Kidney epithelial cell (primary cell): ENCODE data around the gene S1PR1. TPM values are rescaled to one million over a fixed set of nuclear protein-coding genes. Genes with fewer than 3 reads are reported as not detected.
A peak's percentile ranks its signal among the peaks of the same experiment; 100 is the strongest.

Experiments used
- DNase-seq: peaks from one replicate; pipeline ENCODE4 v3.0.0-alpha.2; 2010; ENCODE audit warnings: low read depth
- H3K27me3 ChIP-seq: 2 replicates; pipeline ENCODE4 v1.6.0; 2011; ENCODE audit warnings: low read length; ENCODE audit not compliant: control insufficient read depth, insufficient read depth
- H3K36me3 ChIP-seq: 2 replicates; pipeline ENCODE4 v1.5.1; 2011; ENCODE audit warnings: low read length; ENCODE audit not compliant: control insufficient read depth, insufficient read depth
- H3K4me3 ChIP-seq: 2 replicates; pipeline ENCODE4 v1.5.1; 2011; ENCODE audit warnings: low read depth, mild to moderate bottlenecking, control low read depth, low read length
- CTCF ChIP-seq: IDR thresholded peaks from 2 replicates; pipeline ENCODE4 v1.5.1; 2011; ENCODE audit warnings: mild to moderate bottlenecking, moderate library complexity, low read length, control low read depth, inconsistent platforms; ENCODE audit not compliant: insufficient read depth, poor library complexity, severe bottlenecking
- total RNA-seq: library from RNA; depleted of rRNA; stranded (reverse); fragments of >200 nt; gene quantifications from 2 replicates; pipeline ENCODE4 v1.2.3, GENCODE V29; 2015

Gene S1PR1
- total RNA-seq, 1 donor from 2014 or later: 2.7 TPM

- TF ChIP-seq CTCF: no peak
- no peak for DNase-seq
- Histone ChIP-seq H3K4me3 (peak overlapping the region; percentile 74), H3K27me3 (no peaks in the 10 kb centered on the region), H3K36me3 (no peaks in the 10 kb centered on the region)
Observed at GRCh38 chr1:101238031-101238628, 1.3 kb downstream of the S1PR1 start.

GRCh38 chr1:101238681-101239094, 1.9 kb downstream of the S1PR1 start:
- H3K4me3 ChIP-seq: no peak overlapping the region
- DNase-seq: no peak
- H3K27me3 ChIP-seq: no peaks in the 10 kb centered on the region
- peak; percentile 98 for TF ChIP-seq CTCF
- no peaks in the 10 kb centered on the region for H3K36me3 ChIP-seq

- no peak for TF ChIP-seq CTCF
- Histone ChIP-seq H3K4me3 (no peak overlapping the region), H3K36me3 (no peaks in the 10 kb centered on the region), H3K27me3 (no peaks in the 10 kb centered on the region)
- DNase-seq: no peak
Observed at GRCh38 chr1:101239095-101240040, 2.5 kb downstream of the S1PR1 start.

- Histone ChIP-seq H3K27me3 (no peaks in the 10 kb centered on the region), H3K36me3 (no peaks in the 10 kb centered on the region), H3K4me3 (no peak overlapping the region)
- no peak for TF ChIP-seq CTCF
- DNase-seq: no peak
Observed at GRCh38 chr1:101240041-101240430, 3.2 kb downstream of the S1PR1 start.

- no peak overlapping the region for H3K4me3 ChIP-seq
- no peaks in the 10 kb centered on the region for H3K36me3 ChIP-seq
- DNase-seq: no peak
- TF ChIP-seq CTCF: no peak
- no peaks in the 10 kb centered on the region for H3K27me3 ChIP-seq
Observed at GRCh38 chr1:101241485-101242225, 4.8 kb downstream of the S1PR1 start.
